Panc1 (cell line): ENCODE measurements around the gene MFGE8. TPM values are rescaled to one million over a fixed set of nuclear protein-coding genes. Genes with fewer than 3 reads are reported as not detected.

Experiments
- ATAC-seq: fragments of 200-7000 bp; cut with Tn5 transposase; 2 replicates; pipeline ENCODE4 v1.9.1; 2020; ENCODE audit warnings: mild to moderate bottlenecking, moderate library complexity
- BruUV-seq: library from RNA; stranded (reverse); fragments of 400-500 nt; replicated peaks from 2 replicates; lab custom pipeline; 2021; lab: Mats Ljungman, UMichigan
- CTCF ChIA-PET: fragments of 300-600 bp; sonication (Branson Sonifier 250); formaldehyde crosslinking; loops from one replicate; lab custom pipeline; 2022; ENCODE audit warnings: antibody characterized with exemption; lab: Charles Lee
- POLR2A ChIA-PET: fragments of 300-600 bp; sonication (Branson Sonifier 250); formaldehyde crosslinking; loops from one replicate; lab custom pipeline; 2022; ENCODE audit warnings: antibody characterized with exemption; lab: Charles Lee
- DNase-seq: peaks from one replicate; pipeline ENCODE4 v3.0.0-alpha.2; 2010; ENCODE audit warnings: low read depth, low spot score
- H3K27ac ChIP-seq: 2 replicates; pipeline ENCODE4 v1.5.1; 2011; ENCODE audit warnings: mild to moderate bottlenecking, low read length, inconsistent platforms
- H3K27me3 ChIP-seq: fragments of 200-500 bp; sonication (Bioruptor generic); 2 replicates; pipeline ENCODE4 v1.6.0; 2014; ENCODE audit warnings: low read length, inconsistent platforms; ENCODE audit not compliant: control insufficient read depth, insufficient read depth
- H3K36me3 ChIP-seq: fragments of 200-500 bp; sonication (Bioruptor generic); 2 replicates; pipeline ENCODE4 v1.5.1; 2014; ENCODE audit warnings: inconsistent platforms, mild to moderate bottlenecking, low read length, moderate library complexity; ENCODE audit not compliant: control insufficient read depth, insufficient read depth
- H3K4me1 ChIP-seq: 2 replicates; pipeline ENCODE4 v1.5.1; 2011; ENCODE audit warnings: inconsistent platforms, mild to moderate bottlenecking, low read length, moderate library complexity; ENCODE audit not compliant: control insufficient read depth, insufficient read depth
- H3K4me3 ChIP-seq, 2 experiments: 2 replicates each; pipeline ENCODE4 v1.5.1; 2011 to 2012; ENCODE audit warnings: low read depth in 2 of 2, low read length in 2 of 2, mild to moderate bottlenecking in 2 of 2, inconsistent platforms in 1 of 2, moderate library complexity in 1 of 2
- H3K9me3 ChIP-seq: fragments of 200-500 bp; sonication (Bioruptor generic); 2 replicates; pipeline ENCODE4 v1.5.1; 2014; ENCODE audit warnings: low read depth, mild to moderate bottlenecking, inconsistent platforms, low read length, moderate library complexity; ENCODE audit not compliant: control insufficient read depth, insufficient read depth
- POLR2AphosphoS5 ChIP-seq: IDR thresholded peaks from 2 replicates; pipeline ENCODE4 v1.6.1; 2012; ENCODE audit warnings: mild to moderate bottlenecking, low read depth, low read length, moderate library complexity
- SIN3A ChIP-seq: IDR thresholded peaks from 2 replicates; pipeline ENCODE4 v1.6.1; 2012; ENCODE audit warnings: low read depth, mild to moderate bottlenecking, low read length, moderate library complexity, borderline replicate concordance; ENCODE audit not compliant: insufficient read depth
- TCF7L2 ChIP-seq: IDR thresholded peaks from 2 replicates; pipeline ENCODE4 v1.6.1; 2011; ENCODE audit warnings: mild to moderate bottlenecking, low read depth, low read length, inconsistent platforms
- in situ Hi-C: cut with HindIII; loops from 2 replicates; pipeline ENCODE4 v1.10.0; 2016; ENCODE audit warnings: low sequenced_read_pairs, low pct_unique_long_range_greater_than_20kb
- intact Hi-C: fragments of 100-400 bp; cut with micrococcal nuclease; formaldehyde crosslinking; loops from one replicate; pipeline ENCODE4 v1.10.0; 2022; ENCODE audit not compliant: unreplicated experiment
- total RNA-seq: library from RNA; stranded (reverse); gene quantifications from one replicate; pipeline ENCODE4 v1.2.1, GENCODE V29; 2021; ENCODE audit not compliant: unreplicated experiment
- TF ChIP-seq, protein P1 (sequence below), 2 experiments: IDR thresholded peaks; 2 replicates each; pipeline ENCODE4 v1.6.1; 2011 to 2012; ENCODE audit warnings: low read depth in 2 of 2, control low read depth in 1 of 2, low read length in 1 of 2, mild to moderate bottlenecking in 1 of 2, moderate library complexity in 1 of 2; ENCODE audit not compliant: insufficient read depth in 1 of 2
- TF ChIP-seq, protein P2 (sequence below): fragments of 450-650 bp; IDR thresholded peaks from 2 replicates; pipeline ENCODE4 v1.5.1; 2017; ENCODE audit warnings: mild to moderate bottlenecking

The MFGE8 gene
- total RNA-seq, 1 experiment from 2014 or later, result 1,799 TPM

DNA sequence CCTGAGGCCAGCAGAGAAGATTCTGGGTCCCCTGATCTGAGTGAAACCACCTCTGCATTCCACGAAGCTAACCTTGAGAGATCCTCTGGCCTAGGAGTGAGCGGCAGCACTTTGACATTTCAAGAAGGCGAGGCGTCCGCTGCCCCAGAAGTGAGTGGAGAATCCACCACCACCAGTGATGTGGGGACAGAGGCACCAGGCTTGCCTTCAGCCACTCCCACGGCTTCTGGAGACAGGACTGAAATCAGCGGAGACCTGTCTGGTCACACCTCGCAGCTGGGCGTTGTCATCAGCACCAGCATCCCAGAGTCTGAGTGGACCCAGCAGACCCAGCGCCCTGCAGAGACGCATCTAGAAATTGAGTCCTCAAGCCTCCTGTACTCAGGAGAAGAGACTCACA is 54.2 kb downstream of the MFGE8 start:
- no peaks in the 10 kb centered on the region for H3K36me3 ChIP-seq
- ChIA-PET POLR2A (no interaction called here), CTCF (no interaction called here)
- in situ Hi-C loops, result no loop called here
- no peak for TF ChIP-seq TCF7L2
- TF ChIP-seq, protein P1, sequence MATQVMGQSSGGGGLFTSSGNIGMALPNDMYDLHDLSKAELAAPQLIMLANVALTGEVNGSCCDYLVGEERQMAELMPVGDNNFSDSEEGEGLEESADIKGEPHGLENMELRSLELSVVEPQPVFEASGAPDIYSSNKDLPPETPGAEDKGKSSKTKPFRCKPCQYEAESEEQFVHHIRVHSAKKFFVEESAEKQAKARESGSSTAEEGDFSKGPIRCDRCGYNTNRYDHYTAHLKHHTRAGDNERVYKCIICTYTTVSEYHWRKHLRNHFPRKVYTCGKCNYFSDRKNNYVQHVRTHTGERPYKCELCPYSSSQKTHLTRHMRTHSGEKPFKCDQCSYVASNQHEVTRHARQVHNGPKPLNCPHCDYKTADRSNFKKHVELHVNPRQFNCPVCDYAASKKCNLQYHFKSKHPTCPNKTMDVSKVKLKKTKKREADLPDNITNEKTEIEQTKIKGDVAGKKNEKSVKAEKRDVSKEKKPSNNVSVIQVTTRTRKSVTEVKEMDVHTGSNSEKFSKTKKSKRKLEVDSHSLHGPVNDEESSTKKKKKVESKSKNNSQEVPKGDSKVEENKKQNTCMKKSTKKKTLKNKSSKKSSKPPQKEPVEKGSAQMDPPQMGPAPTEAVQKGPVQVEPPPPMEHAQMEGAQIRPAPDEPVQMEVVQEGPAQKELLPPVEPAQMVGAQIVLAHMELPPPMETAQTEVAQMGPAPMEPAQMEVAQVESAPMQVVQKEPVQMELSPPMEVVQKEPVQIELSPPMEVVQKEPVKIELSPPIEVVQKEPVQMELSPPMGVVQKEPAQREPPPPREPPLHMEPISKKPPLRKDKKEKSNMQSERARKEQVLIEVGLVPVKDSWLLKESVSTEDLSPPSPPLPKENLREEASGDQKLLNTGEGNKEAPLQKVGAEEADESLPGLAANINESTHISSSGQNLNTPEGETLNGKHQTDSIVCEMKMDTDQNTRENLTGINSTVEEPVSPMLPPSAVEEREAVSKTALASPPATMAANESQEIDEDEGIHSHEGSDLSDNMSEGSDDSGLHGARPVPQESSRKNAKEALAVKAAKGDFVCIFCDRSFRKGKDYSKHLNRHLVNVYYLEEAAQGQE (IDR thresholded peaks at IDR 0.05; ENCODE audit: insufficient read depth in 1 of 2, low read depth in 2 of 2, low read length in 1 of 2), result no peak
- TF ChIP-seq SIN3A, result no peak
- TF ChIP-seq POLR2AphosphoS5, result no peak
- TF ChIP-seq, protein P2, sequence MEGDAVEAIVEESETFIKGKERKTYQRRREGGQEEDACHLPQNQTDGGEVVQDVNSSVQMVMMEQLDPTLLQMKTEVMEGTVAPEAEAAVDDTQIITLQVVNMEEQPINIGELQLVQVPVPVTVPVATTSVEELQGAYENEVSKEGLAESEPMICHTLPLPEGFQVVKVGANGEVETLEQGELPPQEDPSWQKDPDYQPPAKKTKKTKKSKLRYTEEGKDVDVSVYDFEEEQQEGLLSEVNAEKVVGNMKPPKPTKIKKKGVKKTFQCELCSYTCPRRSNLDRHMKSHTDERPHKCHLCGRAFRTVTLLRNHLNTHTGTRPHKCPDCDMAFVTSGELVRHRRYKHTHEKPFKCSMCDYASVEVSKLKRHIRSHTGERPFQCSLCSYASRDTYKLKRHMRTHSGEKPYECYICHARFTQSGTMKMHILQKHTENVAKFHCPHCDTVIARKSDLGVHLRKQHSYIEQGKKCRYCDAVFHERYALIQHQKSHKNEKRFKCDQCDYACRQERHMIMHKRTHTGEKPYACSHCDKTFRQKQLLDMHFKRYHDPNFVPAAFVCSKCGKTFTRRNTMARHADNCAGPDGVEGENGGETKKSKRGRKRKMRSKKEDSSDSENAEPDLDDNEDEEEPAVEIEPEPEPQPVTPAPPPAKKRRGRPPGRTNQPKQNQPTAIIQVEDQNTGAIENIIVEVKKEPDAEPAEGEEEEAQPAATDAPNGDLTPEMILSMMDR, result no peak
- BruUV-seq, result no TSS peak
- DNase-seq (no peak), ATAC-seq (no peak)
- no peak overlapping the region for H3K4me3 ChIP-seq
- peaks cover 6% of the 10 kb centered on the region for H3K27me3 ChIP-seq
- intact Hi-C loops, result no loop called here
- no peaks in the 10 kb centered on the region for H3K9me3 ChIP-seq
- no peaks in the 10 kb centered on the region for H3K4me1 ChIP-seq
- H3K27ac ChIP-seq, result no peak overlapping the region

DNA sequence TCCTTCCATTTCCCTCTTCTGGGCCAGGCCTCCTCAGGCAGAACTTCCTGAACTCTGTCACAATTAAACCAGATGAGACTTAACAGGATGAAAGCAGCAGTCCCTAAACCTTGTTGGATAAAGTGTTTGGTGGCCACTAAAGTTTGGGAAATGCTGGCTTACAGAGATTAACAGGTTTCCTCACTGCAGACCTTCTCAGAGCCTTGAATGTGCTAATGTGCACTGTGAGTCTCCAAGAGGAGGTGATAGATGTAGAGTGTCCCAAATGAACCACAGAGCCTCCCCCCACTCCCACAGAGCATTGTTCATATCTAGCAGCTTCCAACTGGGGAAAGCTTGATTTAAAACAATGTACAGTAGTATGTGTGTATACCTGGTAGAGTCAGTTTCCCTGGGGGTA is 60.7 kb downstream of the MFGE8 start:
- DNase-seq (no peak), ATAC-seq (no peak)
- in situ Hi-C loops (no loop called here), intact Hi-C loops (no loop called here)
- Histone ChIP-seq H3K9me3 (no peaks in the 10 kb centered on the region), H3K27ac (no peak overlapping the region), H3K4me3 (no peak overlapping the region), H3K4me1 (no peaks in the 10 kb centered on the region), H3K36me3 (no peaks in the 10 kb centered on the region), H3K27me3 (peaks cover 8% of the 10 kb centered on the region)
- no peak for TF ChIP-seq TCF7L2
- no peak for TF ChIP-seq POLR2AphosphoS5
- no peak for TF ChIP-seq SIN3A
- TF ChIP-seq, protein P1 (IDR thresholded peaks at IDR 0.05; ENCODE audit: insufficient read depth in 1 of 2, low read depth in 2 of 2, low read length in 1 of 2), result no peak
- TF ChIP-seq, protein P2, result no peak
- ChIA-PET CTCF (no interaction called here), POLR2A (no interaction called here)
- no TSS peak for BruUV-seq
